K562 (cell line): ENCODE measurements around the gene HNRNPU. TPM values are rescaled to one million over a fixed set of nuclear protein-coding genes. Genes with fewer than 3 reads are reported as not detected.
A peak's percentile ranks its signal among the peaks of the same experiment; 100 is the strongest.

ENCODE experiments used
- BCOR ChIP-seq: fragments of 450-650 bp; IDR thresholded peaks from 2 replicates; pipeline ENCODE4 v1.6.1; 2016
- CUX1 ChIP-seq: fragments of 200-800 bp; sonication (Bioruptor generic); IDR thresholded peaks from 2 replicates; pipeline ENCODE4 v1.6.1; 2016; ENCODE audit warnings: missing genetic modification characterization, missing compliant biosample characterization
- E2F1 ChIP-seq: sonication (generic); formaldehyde crosslinking; IDR thresholded peaks from 2 replicates; pipeline ENCODE4 v1.8.1; 2023; ENCODE audit warnings: mild to moderate bottlenecking, missing genetic modification reagents, moderate library complexity
- FIP1L1 ChIP-seq: fragments of 200-400 bp; formaldehyde crosslinking; IDR thresholded peaks from 2 replicates; pipeline ENCODE4 v1.6.1; 2018; ENCODE audit warnings: mild to moderate bottlenecking, low read depth, low read length; ENCODE audit not compliant: poor library complexity, severe bottlenecking
- GATAD2A ChIP-seq: fragments of 450-650 bp; IDR thresholded peaks from 2 replicates; pipeline ENCODE4 v1.6.1; 2017
- HDAC3 ChIP-seq: fragments of 450-650 bp; IDR thresholded peaks from 2 replicates; pipeline ENCODE4 v1.6.1; 2018; ENCODE audit warnings: borderline replicate concordance, mild to moderate bottlenecking, moderate library complexity; ENCODE audit not compliant: partially characterized antibody
- HOMEZ ChIP-seq: fragments of 250-450 bp; sonication (Bioruptor Pico); IDR thresholded peaks from 2 replicates; pipeline ENCODE4 v1.4.0; 2020; ENCODE audit warnings: mild to moderate bottlenecking, moderate library complexity
- KLF1 ChIP-seq: fragments of 450-650 bp; IDR thresholded peaks from 2 replicates; pipeline ENCODE4 v1.6.1; 2016; ENCODE audit warnings: missing genetic modification characterization, missing compliant biosample characterization
- KLF16 ChIP-seq: IDR thresholded peaks from 2 replicates; pipeline ENCODE4 v1.6.1; 2016; ENCODE audit warnings: antibody characterized with exemption
- NR1H2 ChIP-seq: sonication (generic); formaldehyde crosslinking; IDR thresholded peaks from 2 replicates; pipeline ENCODE4 v1.4.0; 2020; ENCODE audit warnings: mild to moderate bottlenecking, missing genetic modification reagents
- SETDB1 ChIP-seq: IDR thresholded peaks from one replicate; pipeline ENCODE4 v1.6.1; 2012; ENCODE audit warnings: low read length, control low read depth, inconsistent platforms
- SIN3B ChIP-seq: fragments of 450-650 bp; IDR thresholded peaks from 2 replicates; pipeline ENCODE4 v1.6.1; 2017; ENCODE audit warnings: low read depth, mild to moderate bottlenecking, moderate library complexity
- SREBF1 ChIP-seq: fragments of 150-350 bp; IDR thresholded peaks from 2 replicates; pipeline ENCODE4 v1.6.1; 2014; ENCODE audit warnings: antibody characterized with exemption, low read depth, low read length, borderline replicate concordance
- THRA ChIP-seq: fragments of 450-650 bp; IDR thresholded peaks from 2 replicates; pipeline ENCODE4 v1.6.1; 2017; ENCODE audit warnings: mild to moderate bottlenecking, moderate library complexity
- ZC3H8 ChIP-seq: fragments of 450-650 bp; IDR thresholded peaks from 2 replicates; pipeline ENCODE4 v1.6.1; 2017
- ZFP1 ChIP-seq: fragments of 450-650 bp; formaldehyde crosslinking; IDR thresholded peaks from 2 replicates; pipeline ENCODE4 v1.4.0; 2020; ENCODE audit warnings: mild to moderate bottlenecking, mixed read lengths
- ZFX ChIP-seq: sonication (generic); formaldehyde crosslinking; IDR thresholded peaks from 2 replicates; pipeline ENCODE4 v1.8.0; 2022; ENCODE audit warnings: mild to moderate bottlenecking, missing genetic modification reagents, moderate library complexity
- ZNF3 ChIP-seq: fragments of 250-450 bp; sonication (Bioruptor Pico); IDR thresholded peaks from 2 replicates; pipeline ENCODE4 v1.5.0; 2021; ENCODE audit warnings: mild to moderate bottlenecking, moderate library complexity
- ZNF311 ChIP-seq: fragments of 250-450 bp; sonication (Bioruptor Pico); IDR thresholded peaks from 2 replicates; pipeline ENCODE4 v1.4.0; 2020; ENCODE audit warnings: mild to moderate bottlenecking, moderate library complexity
- ZNF324 ChIP-seq: fragments of 250-450 bp; sonication (Bioruptor Pico); IDR thresholded peaks from 2 replicates; pipeline ENCODE4 v1.4.0; 2020; ENCODE audit warnings: mild to moderate bottlenecking
- ZNF785 ChIP-seq: fragments of 250-450 bp; sonication (Bioruptor Pico); IDR thresholded peaks from 2 replicates; pipeline ENCODE4 v1.4.0; 2020; ENCODE audit warnings: mild to moderate bottlenecking
- polyA plus RNA-seq, 8 experiments: library from polyadenylated mRNA; depleted of rRNA in 4 of 8; stranded (reverse) in 5 of 8; unstranded in 3 of 8; fragments of >200 nt; fragmentation: Nextera tagmentation in 2 of 8; fragmentation: Illumina TruSeq in 1 of 8; extraction: Ambion mirVana in 2 of 8; extraction: Trizol in 1 of 8; gene quantifications; 2 replicates each; pipeline versions ENCODE4 v1.2.1 to v1.2.3, GENCODE V29; 2011 to 2014; ENCODE audit warnings: inconsistent platforms in 1 of 8, missing spikeins in 1 of 8
- total RNA-seq, 7 experiments: library from RNA; depleted of rRNA in 6 of 7; stranded (reverse); fragments of >200 nt in 6 of 7; fragmentation: Illumina TruSeq in 2 of 7; extraction: Trizol in 2 of 7; gene quantifications; 2 replicates each; pipeline versions ENCODE4 v1.2.1 to v1.2.3, GENCODE V29; 2011 to 2021; ENCODE audit warnings: low replicate concordance in 1 of 7

HNRNPU gene
- total and polyA plus RNA-seq, 9 of the 15 experiments (the other 6 are each of a cell fraction or from before 2014, with no cell fraction given): 159 to 777 (median 577) TPM

- TF ChIP-seq SIN3B (no peak), ZNF3 (CRISPR knock-in tag) (no peak), NR1H2 (no peak), ZNF311 (CRISPR knock-in tag) (no peak), ZNF324 (CRISPR knock-in tag) (no peak), SREBF1 (no peak), ZNF785 (CRISPR knock-in tag) (no peak), SETDB1 (no peak), KLF1 (tag) (no peak), ZFX (CRISPR knock-in tag) (no peak; the same call in 1 of the 2 replicates), ZC3H8 (peak; percentile 54; the same call in 1 of the 2 replicates), ZFP1 (CRISPR knock-in tag) (0 out of 2 replicates have a peak, but pooled peaks have one; percentile 35), HDAC3 (no peak), HOMEZ (CRISPR knock-in tag) (no peak), GATAD2A (no peak), THRA (no peak), CUX1 (peak; percentile 83; the same call in 1 of the 2 replicates), E2F1 (CRISPR knock-in tag) (no peak), FIP1L1 (no peak), KLF16 (0 out of 2 replicates have a peak, but pooled peaks have one; percentile 18), BCOR (peak; percentile 73)
These were observed 30.4 kb downstream of the HNRNPU start (continued) for GRCh38 chr1:244833734-244834542.
